Measurements from ENCODE around the gene THBD.

The THBD gene

GRCh38 chr20:23071996-23072395 is 22.5 kb upstream of the THBD start:
- H3K4me3 ChIP-seq (ENCODE audit: low read depth in 1 of 2, low read length in 1 of 2): no peak overlapping the region

GRCh38 chr20:23071398-23071797 is 21.9 kb upstream of the THBD start:
- Histone ChIP-seq H3K9me3 (no peaks in the 10 kb centered on the region), H3K36me3 (peaks cover 23% of the 10 kb centered on the region), H3K4me1 (ENCODE audit: control insufficient read depth in 1 of 2, insufficient read depth in 1 of 2, low read depth in 1 of 2, low read length in 1 of 2) (no peaks in the 10 kb centered on the region), H3K4me3 (ENCODE audit: low read depth in 1 of 2, low read length in 1 of 2) (no peak overlapping the region), H3K27me3 (no peaks in the 10 kb centered on the region), H3K27ac (no peak overlapping the region)
- no peak for TF ChIP-seq CTCF (IDR thresholded peaks at IDR 0.05)

More at GRCh38 chr20:23071996-23072395, 22.5 kb upstream of the THBD start:
- Histone ChIP-seq H3K9me3 (no peaks in the 10 kb centered on the region), H3K4me1 (ENCODE audit: control insufficient read depth in 1 of 2, insufficient read depth in 1 of 2, low read depth in 1 of 2, low read length in 1 of 2) (no peaks in the 10 kb centered on the region), H3K27me3 (no peaks in the 10 kb centered on the region), H3K27ac (no peak overlapping the region), H3K36me3 (peaks cover 23% of the 10 kb centered on the region)
- TF ChIP-seq CTCF (IDR thresholded peaks at IDR 0.05): no peak

- no peaks in the 10 kb centered on the region for H3K27me3 ChIP-seq
- no peak overlapping the region for H3K4me3 ChIP-seq (ENCODE audit: low read depth in 1 of 2, low read length in 1 of 2)
- H3K4me1 ChIP-seq (ENCODE audit: control insufficient read depth in 1 of 2, insufficient read depth in 1 of 2, low read depth in 1 of 2, low read length in 1 of 2): no peaks in the 10 kb centered on the region
- H3K9me3 ChIP-seq: no peaks in the 10 kb centered on the region
- TF ChIP-seq CTCF (IDR thresholded peaks at IDR 0.05): no peak
- H3K27ac ChIP-seq: no peak overlapping the region
- H3K36me3 ChIP-seq: peaks cover 13% of the 10 kb centered on the region
Observed at GRCh38 chr20:23069108-23069507, 19.6 kb upstream of the THBD start.

- H3K36me3 ChIP-seq: peaks cover 11% of the 10 kb centered on the region
- H3K4me1 ChIP-seq (ENCODE audit: control insufficient read depth in 1 of 2, insufficient read depth in 1 of 2, low read depth in 1 of 2, low read length in 1 of 2): no peaks in the 10 kb centered on the region
- H3K27me3 ChIP-seq: no peaks in the 10 kb centered on the region
- no peak overlapping the region for H3K27ac ChIP-seq
- H3K9me3 ChIP-seq: no peaks in the 10 kb centered on the region
- no peak overlapping the region for H3K4me3 ChIP-seq (ENCODE audit: low read depth in 1 of 2, low read length in 1 of 2)
- TF ChIP-seq CTCF (IDR thresholded peaks at IDR 0.05): no peak
Observed at GRCh38 chr20:23068283-23068682, 18.8 kb upstream of the THBD start.

GRCh38 chr20:23066772-23067171 is 17.3 kb upstream of the THBD start:
- Histone ChIP-seq H3K4me1 (ENCODE audit: control insufficient read depth in 1 of 2, insufficient read depth in 1 of 2, low read depth in 1 of 2, low read length in 1 of 2) (no peaks in the 10 kb centered on the region), H3K4me3 (ENCODE audit: low read depth in 1 of 2, low read length in 1 of 2) (no peak overlapping the region), H3K27ac (no peak overlapping the region), H3K36me3 (no peaks in the 10 kb centered on the region), H3K27me3 (no peaks in the 10 kb centered on the region), H3K9me3 (no peaks in the 10 kb centered on the region)
- no peak for TF ChIP-seq CTCF (IDR thresholded peaks at IDR 0.05)

Data from neutrophil (primary cell).